Ishikawa (cell line): ENCODE results near the gene PTMS.

Source experiments
- CREB1 ChIP-seq: IDR thresholded peaks from 2 replicates; pipeline ENCODE4 v1.6.1; 2012; ENCODE audit warnings: low read depth
- RAD21 ChIP-seq: IDR thresholded peaks from 2 replicates; pipeline ENCODE4 v1.6.1; 2012; ENCODE audit warnings: low read depth
- TCF12 ChIP-seq: IDR thresholded peaks from 2 replicates; pipeline ENCODE4 v1.6.1; 2012; ENCODE audit warnings: low read depth
- TEAD4 ChIP-seq: IDR thresholded peaks from 2 replicates; pipeline ENCODE4 v1.6.1; 2012

DNA sequence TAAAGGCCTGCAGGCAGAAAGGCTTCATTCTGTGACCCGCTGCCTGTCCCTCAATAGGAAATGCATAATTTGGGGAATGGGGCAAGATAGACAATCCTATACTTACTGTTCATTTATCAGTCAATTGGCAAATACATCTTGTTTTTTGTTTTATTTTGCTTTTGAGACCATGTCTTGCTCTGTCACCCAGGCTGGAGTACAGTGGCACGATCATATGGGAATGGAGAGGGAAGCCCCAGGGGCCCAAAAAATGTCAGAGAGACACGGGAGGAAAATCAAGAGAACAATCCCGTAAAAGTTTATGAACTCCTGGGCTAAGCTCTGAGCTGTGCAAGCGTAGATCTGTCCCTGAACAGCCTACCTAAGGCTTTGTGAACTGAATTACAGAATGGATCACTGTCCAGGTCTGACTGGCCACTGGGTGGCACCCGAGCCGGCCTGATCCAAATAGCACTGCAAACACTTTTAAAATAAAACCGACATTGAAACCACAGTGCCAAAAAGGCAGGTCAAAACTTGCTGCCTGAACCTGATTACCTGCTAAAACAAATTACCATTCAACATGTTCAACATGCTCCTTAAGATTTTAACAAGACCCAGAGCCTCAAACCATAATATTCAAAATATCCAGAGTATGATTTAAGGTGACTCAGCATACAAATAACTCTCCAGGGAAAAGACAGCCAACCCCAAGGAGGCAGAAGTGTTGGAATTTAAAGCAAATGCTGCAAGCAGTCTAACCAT is 30.5 kb upstream of the PTMS start:
- TF ChIP-seq RAD21: peak; percentile 86
- TF ChIP-seq TCF12: no peak
- TF ChIP-seq TEAD4: no peak
- no peak for TF ChIP-seq CREB1
